SK-N-SH (cell line): ENCODE results near the gene VPS4B. TPM values are rescaled to one million over a fixed set of nuclear protein-coding genes. Genes with fewer than 3 reads are reported as not detected.

Experiments
- CTCF ChIA-PET: fragments of 300-600, 350-600 bp; formaldehyde crosslinking; extraction: SDS; loops from one replicate; lab custom pipeline; 2021; lab: Yijun Ruan, JAX
- POLR2A ChIA-PET: fragments of 350-600 bp; sonication (Branson Sonifier 250); formaldehyde crosslinking; extraction: SDS; loops from one replicate; lab custom pipeline; 2020; ENCODE audit warnings: antibody characterized with exemption, inconsistent platforms; lab: Yijun Ruan, JAX
- DNase-seq: peaks from one replicate; pipeline ENCODE4 v3.0.0; 2012
- H2AFZ ChIP-seq: fragments of 200-600 bp; sonication (generic); 2 replicates; pipeline ENCODE4 v1.8.1; 2016; ENCODE audit warnings: antibody characterized with exemption, mild to moderate bottlenecking, low read depth
- H3F3A ChIP-seq: fragments of 200-600 bp; sonication (generic); replicated peaks from 2 replicates; pipeline ENCODE3; 2016; ENCODE audit warnings: antibody characterized with exemption, mild to moderate bottlenecking; ENCODE audit not compliant: insufficient read depth
- H3K27ac ChIP-seq, 2 experiments: fragments of 200-500 bp in 1 of 2; fragments of 200-600 bp in 1 of 2; sonication (Bioruptor generic) in 1 of 2; sonication (generic), shearing (Covaris generic) in 1 of 2; 2 replicates each; pipeline versions ENCODE4 v1.5.1 to v1.6.1; 2014 to 2016; ENCODE audit warnings: low read depth in 2 of 2, inconsistent platforms in 1 of 2, low read length in 1 of 2, mild to moderate bottlenecking in 1 of 2, mixed read lengths in 1 of 2
- H3K27me3 ChIP-seq: fragments of 200-600 bp; sonication (generic), shearing (Covaris generic); 2 replicates; pipeline ENCODE4 v1.6.1; 2016; ENCODE audit warnings: mixed run types; ENCODE audit not compliant: insufficient read depth
- H3K36me3 ChIP-seq, 2 experiments: fragments of 200-500 bp in 1 of 2; fragments of 200-600 bp in 1 of 2; sonication (Bioruptor generic) in 1 of 2; sonication (generic) in 1 of 2; replicated peaks in 1 of 2; 2 replicates each; pipeline versions ENCODE3 to v1.5.1; 2014 to 2016; ENCODE audit warnings: low read length in 1 of 2, mild to moderate bottlenecking in 1 of 2; ENCODE audit not compliant: insufficient read depth in 2 of 2, control insufficient read depth in 1 of 2
- H3K4me1 ChIP-seq, 2 experiments: fragments of 200-500 bp in 1 of 2; fragments of 200-600 bp in 1 of 2; sonication (Bioruptor generic) in 1 of 2; sonication (generic), shearing (Covaris generic) in 1 of 2; 2 replicates each; pipeline versions ENCODE4 v1.5.1 to v1.6.1; 2014 to 2016; ENCODE audit warnings: low read depth in 1 of 2, low read length in 1 of 2, mixed run types in 1 of 2; ENCODE audit not compliant: insufficient read depth in 2 of 2, control insufficient read depth in 1 of 2
- H3K4me2 ChIP-seq: fragments of 200-600 bp; sonication (generic), shearing (Covaris generic); 2 replicates; pipeline ENCODE4 v1.6.1; 2017; ENCODE audit warnings: mixed run types
- H3K4me3 ChIP-seq, 2 experiments: fragments of 200-500 bp in 1 of 2; fragments of 200-600 bp in 1 of 2; sonication (Bioruptor generic) in 1 of 2; sonication (generic), shearing (Covaris generic) in 1 of 2; 2 replicates each; pipeline versions ENCODE4 v1.5.1 to v1.8.1; 2014 to 2016; ENCODE audit warnings: low read depth in 2 of 2, inconsistent platforms in 1 of 2, low read length in 1 of 2, mild to moderate bottlenecking in 1 of 2, mixed read lengths in 1 of 2, moderate library complexity in 1 of 2
- H3K79me2 ChIP-seq: fragments of 200-600 bp; sonication (generic); 2 replicates; pipeline ENCODE4 v1.8.1; 2017; ENCODE audit warnings: mild to moderate bottlenecking; ENCODE audit not compliant: insufficient read depth
- H3K9ac ChIP-seq: fragments of 200-600 bp; sonication (generic); 2 replicates; pipeline ENCODE4 v1.6.1; 2017; ENCODE audit warnings: mixed run types
- H3K9me2 ChIP-seq: fragments of 200-600 bp; sonication (generic); 2 replicates; pipeline ENCODE4 v1.6.1; 2017; ENCODE audit warnings: mixed run types
- H3K9me3 ChIP-seq: fragments of 200-600 bp; sonication (generic); 2 replicates; pipeline ENCODE4 v1.6.1; 2017; ENCODE audit warnings: mixed run types, mild to moderate bottlenecking, moderate library complexity
- H4K20me1 ChIP-seq: fragments of 200-600 bp; sonication (generic); 2 replicates; pipeline ENCODE4 v1.6.1; 2017; ENCODE audit warnings: mild to moderate bottlenecking, mixed run types; ENCODE audit not compliant: insufficient read depth
- ELF1 ChIP-seq: IDR thresholded peaks from 2 replicates; pipeline ENCODE4 v1.4.0; 2012
- EP300 ChIP-seq, 2 experiments: IDR thresholded peaks; 2 replicates each; pipeline versions ENCODE4 v1.4.0 to v1.6.1; 2012; ENCODE audit warnings: borderline replicate concordance in 1 of 2, low read depth in 1 of 2, low read length in 1 of 2
- EZH2phosphoT487 ChIP-seq: fragments of 200-600 bp; sonication (generic); IDR thresholded peaks from 2 replicates; pipeline ENCODE4 v1.6.1; 2017; ENCODE audit warnings: low read depth, mixed run types, mild to moderate bottlenecking, antibody characterized with exemption, moderate library complexity, borderline replicate concordance
- FOSL2 ChIP-seq: IDR thresholded peaks from 2 replicates; pipeline ENCODE4 v1.4.0; 2012; ENCODE audit warnings: low read depth, mild to moderate bottlenecking, moderate library complexity, borderline replicate concordance
- GATA2 ChIP-seq: sonication (generic); formaldehyde crosslinking; IDR thresholded peaks from 2 replicates; pipeline ENCODE4 v1.5.0; 2020; ENCODE audit warnings: mild to moderate bottlenecking, missing genetic modification reagents
- JUND ChIP-seq: IDR thresholded peaks from 2 replicates; pipeline ENCODE4 v1.4.0; 2012
- MXI1 ChIP-seq: IDR thresholded peaks from 2 replicates; pipeline ENCODE4 v1.6.1; 2012; ENCODE audit warnings: mild to moderate bottlenecking, low read depth, low read length, improper control_type of control experiment
- NFIC ChIP-seq: IDR thresholded peaks from 2 replicates; pipeline ENCODE4 v1.4.0; 2012; ENCODE audit warnings: borderline replicate concordance
- POLR2AphosphoS5 ChIP-seq: IDR thresholded peaks from 2 replicates; pipeline ENCODE4 v1.6.1; 2012; ENCODE audit warnings: low read depth, low read length
- RAD21 ChIP-seq: IDR thresholded peaks from 2 replicates; pipeline ENCODE4 v1.6.1; 2012; ENCODE audit warnings: mild to moderate bottlenecking, low read length
- RFX5 ChIP-seq: IDR thresholded peaks from 2 replicates; pipeline ENCODE4 v1.6.1; 2012; ENCODE audit warnings: mild to moderate bottlenecking, improper control_type of control experiment, low read length
- SIN3A ChIP-seq: IDR thresholded peaks from 2 replicates; pipeline ENCODE4 v1.6.1; 2012; ENCODE audit warnings: low read depth, mild to moderate bottlenecking, low read length, moderate library complexity, borderline replicate concordance
- WGBS: methylation state at CpG from one replicate; pipeline ENCODE4 v1.1.6; 2017; ENCODE audit warnings: low lambda C conversion rate; 5-methylcytosine and 5-hydroxymethylcytosine counted together
- polyA plus RNA-seq, 3 experiments: library from polyadenylated mRNA; depleted of rRNA; stranded (reverse); fragments of >200 nt; gene quantifications; 2 replicates each; pipeline ENCODE4 v1.2.3, GENCODE V29; 2012
- TF ChIP-seq, protein P1 (sequence below): IDR thresholded peaks from 2 replicates; pipeline ENCODE4 v1.4.0; 2012; ENCODE audit warnings: low read depth
- TF ChIP-seq, protein P2 (sequence below): IDR thresholded peaks from 2 replicates; pipeline ENCODE4; 2012
- TF ChIP-seq, protein P3 (sequence below): fragments of 150-350 bp; IDR thresholded peaks from 2 replicates; pipeline ENCODE4 v1.6.1; 2016; ENCODE audit warnings: mild to moderate bottlenecking, low read depth, low read length

Gene VPS4B
- polyA plus RNA-seq, 1 of the 3 experiments (the other 2 are of a cell fraction), result 15.0 TPM

GRCh38 chr18:63468575-63468974 lies 46.3 kb upstream of the VPS4B start:
- H3K4me2 ChIP-seq, result no peak overlapping the region
- no peak for DNase-seq
- no peak overlapping the region for H3K9ac ChIP-seq
- H3K4me1 ChIP-seq, result no peaks in the 10 kb centered on the region
- H3F3A ChIP-seq, result no peaks in the 10 kb centered on the region
- no peak overlapping the region for H3K27ac ChIP-seq
- no peaks in the 10 kb centered on the region for H4K20me1 ChIP-seq
- H3K36me3 ChIP-seq, result no peaks in the 10 kb centered on the region
- no peaks in the 10 kb centered on the region for H3K9me3 ChIP-seq
- ChIA-PET POLR2A (no interaction called here), CTCF (no interaction called here)
- no peaks in the 10 kb centered on the region for H3K79me2 ChIP-seq
- H3K4me3 ChIP-seq, result no peak overlapping the region
- H3K9me2 ChIP-seq, result no peaks in the 10 kb centered on the region
- H2AFZ ChIP-seq, result no peak overlapping the region
- H3K27me3 ChIP-seq, result peaks cover 3% of the 10 kb centered on the region; the same call in 1 of the 2 replicates
- no peak for TF ChIP-seq EZH2phosphoT487
- TF ChIP-seq ELF1, result no peak
- 22% methylated on average over 3 of the region's 3 CpGs for WGBS

DNA sequence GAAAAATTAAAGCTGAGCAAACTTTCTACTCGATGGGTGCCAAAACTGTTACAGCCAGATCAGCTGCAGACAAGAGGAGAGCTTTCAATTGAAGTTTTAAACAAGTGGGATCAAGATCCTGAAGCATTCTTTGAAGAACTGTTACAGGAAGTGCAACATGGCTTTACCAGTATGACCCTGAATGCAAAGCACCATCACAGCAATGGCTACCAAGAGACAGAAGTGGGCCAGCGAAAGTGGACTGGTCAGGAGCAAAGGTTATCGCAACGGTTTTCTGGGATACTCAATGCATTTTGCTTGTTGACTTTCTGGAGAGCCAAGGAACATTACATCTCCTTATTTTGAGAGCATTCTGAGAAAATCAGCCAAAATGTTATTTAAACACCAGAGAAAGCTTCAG lies 45.4 kb upstream of the VPS4B start:
- Histone ChIP-seq H3K4me3 (no peak overlapping the region), H3K9me3 (no peaks in the 10 kb centered on the region), H3K27ac (no peak overlapping the region), H3K27me3 (peaks cover 11% of the 10 kb centered on the region; the same call in 1 of the 2 replicates), H2AFZ (no peak overlapping the region), H3K4me1 (no peaks in the 10 kb centered on the region), H3K36me3 (no peaks in the 10 kb centered on the region), H3K9me2 (no peaks in the 10 kb centered on the region), H3K4me2 (no peak overlapping the region), H3F3A (no peaks in the 10 kb centered on the region), H4K20me1 (no peaks in the 10 kb centered on the region), H3K9ac (no peak overlapping the region), H3K79me2 (no peaks in the 10 kb centered on the region)
- DNase-seq, result no peak
- POLR2A ChIA-PET, result no interaction called here
- CTCF ChIA-PET, result interaction anchor here (0.7 kb wide), 1 partner anchor 58 kb away, joined by 3 read pairs; no protein-coding TSS in a partner anchor
- TF ChIP-seq JUND, result no peak
- TF ChIP-seq, protein P1, sequence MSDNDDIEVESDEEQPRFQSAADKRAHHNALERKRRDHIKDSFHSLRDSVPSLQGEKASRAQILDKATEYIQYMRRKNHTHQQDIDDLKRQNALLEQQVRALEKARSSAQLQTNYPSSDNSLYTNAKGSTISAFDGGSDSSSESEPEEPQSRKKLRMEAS, result no peak
- TF ChIP-seq NFIC, result no peak
- TF ChIP-seq SIN3A, result no peak
- TF ChIP-seq EZH2phosphoT487, result no peak
- TF ChIP-seq RFX5, result no peak
- WGBS, result 65% methylated on average over 4 of the region's 4 CpGs

DNA sequence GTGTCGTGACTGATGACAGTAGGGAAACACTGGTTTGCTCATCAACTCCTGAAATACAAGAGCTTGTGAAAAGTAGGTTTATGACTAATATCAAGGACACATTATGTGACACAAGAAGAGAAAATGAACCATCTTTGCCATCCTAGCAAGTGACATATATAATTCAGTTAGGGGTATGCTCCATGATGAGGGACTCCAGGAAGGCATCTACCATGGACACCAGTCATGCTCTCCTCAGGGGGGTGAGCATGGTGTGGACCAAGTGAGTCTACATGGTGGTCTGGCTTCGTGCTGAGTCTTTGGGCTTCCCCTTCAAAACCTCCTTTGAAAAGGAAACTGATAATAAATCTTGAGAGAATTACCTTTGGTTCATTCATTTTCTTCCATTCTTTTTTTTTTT lies 42.8 kb upstream of the VPS4B start:
- POLR2A ChIA-PET, result no interaction called here
- TF ChIP-seq, protein P2, sequence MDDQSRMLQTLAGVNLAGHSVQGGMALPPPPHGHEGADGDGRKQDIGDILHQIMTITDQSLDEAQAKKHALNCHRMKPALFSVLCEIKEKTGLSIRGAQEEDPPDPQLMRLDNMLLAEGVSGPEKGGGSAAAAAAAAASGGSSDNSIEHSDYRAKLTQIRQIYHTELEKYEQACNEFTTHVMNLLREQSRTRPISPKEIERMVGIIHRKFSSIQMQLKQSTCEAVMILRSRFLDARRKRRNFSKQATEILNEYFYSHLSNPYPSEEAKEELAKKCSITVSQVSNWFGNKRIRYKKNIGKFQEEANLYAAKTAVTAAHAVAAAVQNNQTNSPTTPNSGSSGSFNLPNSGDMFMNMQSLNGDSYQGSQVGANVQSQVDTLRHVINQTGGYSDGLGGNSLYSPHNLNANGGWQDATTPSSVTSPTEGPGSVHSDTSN, result no peak
- TF ChIP-seq RAD21 (no peak), MXI1 (no peak), NFIC (no peak), EP300 (IDR thresholded peaks at IDR 0.05; ENCODE audit: borderline replicate concordance in 1 of 2, low read depth in 1 of 2, low read length in 1 of 2) (no peak), POLR2AphosphoS5 (no peak), GATA2 (CRISPR knock-in tag) (no peak), RFX5 (no peak), FOSL2 (no peak)
- TF ChIP-seq, protein P1, result no peak
- TF ChIP-seq, protein P3, sequence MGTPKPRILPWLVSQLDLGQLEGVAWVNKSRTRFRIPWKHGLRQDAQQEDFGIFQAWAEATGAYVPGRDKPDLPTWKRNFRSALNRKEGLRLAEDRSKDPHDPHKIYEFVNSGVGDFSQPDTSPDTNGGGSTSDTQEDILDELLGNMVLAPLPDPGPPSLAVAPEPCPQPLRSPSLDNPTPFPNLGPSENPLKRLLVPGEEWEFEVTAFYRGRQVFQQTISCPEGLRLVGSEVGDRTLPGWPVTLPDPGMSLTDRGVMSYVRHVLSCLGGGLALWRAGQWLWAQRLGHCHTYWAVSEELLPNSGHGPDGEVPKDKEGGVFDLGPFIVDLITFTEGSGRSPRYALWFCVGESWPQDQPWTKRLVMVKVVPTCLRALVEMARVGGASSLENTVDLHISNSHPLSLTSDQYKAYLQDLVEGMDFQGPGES, result no peak
- Histone ChIP-seq H4K20me1 (no peaks in the 10 kb centered on the region), H3K36me3 (no peaks in the 10 kb centered on the region), H3K9me2 (no peaks in the 10 kb centered on the region), H3K27ac (no peak overlapping the region), H3K27me3 (peaks cover 19% of the 10 kb centered on the region; the same call in 1 of the 2 replicates), H2AFZ (no peak overlapping the region), H3K4me2 (no peak overlapping the region), H3K9me3 (no peaks in the 10 kb centered on the region), H3K79me2 (no peaks in the 10 kb centered on the region), H3K4me1 (no peaks in the 10 kb centered on the region), H3K9ac (no peak overlapping the region), H3F3A (no peaks in the 10 kb centered on the region), H3K4me3 (no peak overlapping the region)
- 3% methylated on average over 2 of the region's 2 CpGs for WGBS
- no peak for DNase-seq
- CTCF ChIA-PET, result no interaction called here
